ENCODE results near the gene EXOC3L4. TPM values are rescaled to one million over a fixed set of nuclear protein-coding genes. Genes with fewer than 3 reads are reported as not detected.

Gene EXOC3L4
- total and polyA plus RNA-seq, 4 experiments from 2014 or later = not detected

- Histone ChIP-seq H3K27ac (ENCODE audit: low read depth, low read length) (no peak overlapping the region), H3K4me1 (ENCODE audit: insufficient read depth, low read length) (peaks cover 5% of the 10 kb centered on the region), H3K27me3 (ENCODE audit: insufficient read depth, low read length) (peaks cover 8% of the 10 kb centered on the region), H3K9me3 (ENCODE audit: control insufficient read depth in 1 of 2, low read length in 2 of 2) (no peaks in the 10 kb centered on the region), H3K4me3 (ENCODE audit: low read length in 2 of 2) (no peak overlapping the region), H3K36me3 (ENCODE audit: insufficient read depth, low read length) (no peaks in the 10 kb centered on the region)
- H3K9me3 Mint-ChIP-seq = peaks cover 0 to 1% (median 0%) of the 10 kb centered on the region in 8 donors
- intact Hi-C loops (cut with micrococcal nuclease) = no loop called here
- no peaks in the 10 kb centered on the region for H3K36me3 Mint-ChIP-seq
- H3K4me1 Mint-ChIP-seq = peaks cover 0 to 11% (median 5%) of the 10 kb centered on the region in 4 donors
- ChIA-PET CTCF (ENCODE audit: partially characterized antibody) (no interaction called here), POLR2A (ENCODE audit: partially characterized antibody) (no interaction called here)
- no peak for DNase-seq
- H3K27ac Mint-ChIP-seq = no peak overlapping the region
- H3K27me3 Mint-ChIP-seq = peaks cover 15 to 17% of the 10 kb centered on the region in 2 donors
- H3K4me3 Mint-ChIP-seq = no peak overlapping the region
Measured at GRCh38 chr14:103099733-103100280, 5.3 kb downstream of the EXOC3L4 start.

GRCh38 chr14:103100281-103101121, 6.0 kb downstream of the EXOC3L4 start:
- intact Hi-C loops (cut with micrococcal nuclease) = no loop called here
- peaks cover 0 to 1% (median 0%) of the 10 kb centered on the region in 8 donors for H3K9me3 Mint-ChIP-seq

GRCh38 chr14:103101257-103101962, 6.9 kb downstream of the EXOC3L4 start:
- Mint-ChIP-seq H3K36me3 (no peaks in the 10 kb centered on the region), H3K27me3 (peaks cover 20 to 25% of the 10 kb centered on the region in 2 donors), H3K4me3 (peak overlapping the region in 1 of 8 donors; percentile 59), H3K4me1 (peaks cover 4 to 21% (median 11%) of the 10 kb centered on the region in 4 donors), H3K9me3 (peaks cover 0 to 1% (median 0%) of the 10 kb centered on the region in 8 donors), H3K27ac (no peak overlapping the region)
- DNase-seq = no peak
- Histone ChIP-seq H3K36me3 (ENCODE audit: insufficient read depth, low read length) (no peaks in the 10 kb centered on the region), H3K27me3 (ENCODE audit: insufficient read depth, low read length) (peaks cover 8% of the 10 kb centered on the region), H3K4me3 (ENCODE audit: low read length in 2 of 2) (no peak overlapping the region), H3K4me1 (ENCODE audit: insufficient read depth, low read length) (peaks cover 13% of the 10 kb centered on the region), H3K9me3 (ENCODE audit: control insufficient read depth in 1 of 2, low read length in 2 of 2) (no peaks in the 10 kb centered on the region), H3K27ac (ENCODE audit: low read depth, low read length) (no peak overlapping the region)
- ChIA-PET CTCF (ENCODE audit: partially characterized antibody) (interaction anchor here (0.9 to 1.2 kb wide), 3 partner anchors 7 to 13 kb away, joined by 3 read pairs; no protein-coding TSS in a partner anchor), POLR2A (ENCODE audit: partially characterized antibody) (no interaction called here)
- intact Hi-C loops (cut with micrococcal nuclease) = no loop called here

More at GRCh38 chr14:103100281-103101121, 6.0 kb downstream of the EXOC3L4 start:
- peaks cover 12% of the 10 kb centered on the region for H3K4me1 ChIP-seq (ENCODE audit: insufficient read depth, low read length)
- no peak overlapping the region for H3K27ac ChIP-seq (ENCODE audit: low read depth, low read length)
- DNase-seq = no peak
- CTCF ChIA-PET (ENCODE audit: partially characterized antibody) = interaction anchor here (0.9 to 1.2 kb wide), 3 partner anchors 8 to 14 kb away, joined by 3 read pairs; no protein-coding TSS in a partner anchor
- peaks cover 8% of the 10 kb centered on the region for H3K27me3 ChIP-seq (ENCODE audit: insufficient read depth, low read length)
- no peaks in the 10 kb centered on the region for H3K36me3 ChIP-seq (ENCODE audit: insufficient read depth, low read length)
- Mint-ChIP-seq H3K27ac (peak overlapping the region in 1 of 7 donors; percentile 19), H3K27me3 (peaks cover 20 to 22% of the 10 kb centered on the region in 2 donors), H3K4me3 (no peak overlapping the region), H3K36me3 (no peaks in the 10 kb centered on the region), H3K4me1 (peaks cover 4 to 18% (median 10%) of the 10 kb centered on the region in 4 donors)
- POLR2A ChIA-PET (ENCODE audit: partially characterized antibody) = no interaction called here
- H3K9me3 ChIP-seq (ENCODE audit: control insufficient read depth in 1 of 2, low read length in 2 of 2) = no peaks in the 10 kb centered on the region
- no peak overlapping the region for H3K4me3 ChIP-seq (ENCODE audit: low read length in 2 of 2)

GRCh38 chr14:103101963-103102688, 7.6 kb downstream of the EXOC3L4 start:
- Mint-ChIP-seq H3K36me3 (no peaks in the 10 kb centered on the region), H3K27ac (no peak overlapping the region), H3K4me1 (peaks cover 4 to 21% (median 11%) of the 10 kb centered on the region in 4 donors), H3K9me3 (peaks cover 0 to 1% (median 0%) of the 10 kb centered on the region in 8 donors), H3K27me3 (peaks cover 20% of the 10 kb centered on the region in 2 donors), H3K4me3 (no peak overlapping the region)
- Histone ChIP-seq H3K27me3 (ENCODE audit: insufficient read depth, low read length) (peaks cover 8% of the 10 kb centered on the region), H3K27ac (ENCODE audit: low read depth, low read length) (no peak overlapping the region), H3K4me1 (ENCODE audit: insufficient read depth, low read length) (peaks cover 13% of the 10 kb centered on the region), H3K36me3 (ENCODE audit: insufficient read depth, low read length) (no peaks in the 10 kb centered on the region), H3K4me3 (ENCODE audit: low read length in 2 of 2) (no peak overlapping the region), H3K9me3 (ENCODE audit: control insufficient read depth in 1 of 2, low read length in 2 of 2) (no peaks in the 10 kb centered on the region)
- ChIA-PET CTCF (ENCODE audit: partially characterized antibody) (interaction anchor here (1.2 kb wide), 1 partner anchor 10 kb away, joined by 3 read pairs; no protein-coding TSS in a partner anchor), POLR2A (ENCODE audit: partially characterized antibody) (no interaction called here)
- intact Hi-C loops (cut with micrococcal nuclease) = no loop called here
- DNase-seq = no peak

DNA sequence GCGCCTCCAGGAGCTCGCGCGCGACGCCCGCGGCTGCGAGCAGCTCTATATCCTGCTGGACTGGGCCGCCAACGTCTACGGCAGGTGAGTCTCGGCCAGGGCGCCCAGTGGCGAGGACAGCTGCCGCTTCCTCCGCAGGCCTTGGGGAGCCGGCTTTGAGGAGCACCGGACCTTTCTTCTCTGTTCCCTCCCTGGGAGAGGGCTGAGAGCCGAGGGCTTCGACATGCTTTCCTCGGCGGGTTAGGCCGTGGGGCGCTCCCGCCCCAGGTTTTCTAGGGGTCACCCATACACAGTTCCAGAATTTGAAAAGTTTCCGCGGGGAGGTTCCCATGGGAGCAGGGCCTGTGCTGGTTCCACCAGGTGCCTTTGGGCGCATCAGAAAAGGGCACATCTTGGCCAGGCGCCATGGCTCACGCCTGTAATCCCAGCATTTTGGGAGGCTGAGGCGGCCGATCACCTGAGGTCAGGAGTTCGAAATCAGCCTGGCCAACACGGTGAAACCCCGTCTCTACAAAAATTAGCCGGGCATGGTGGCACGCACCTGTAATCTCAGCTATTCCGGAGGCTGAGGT, 8.2 kb downstream of the EXOC3L4 start:
- Histone ChIP-seq H3K4me3 (ENCODE audit: low read length in 2 of 2) (no peak overlapping the region), H3K9me3 (ENCODE audit: control insufficient read depth in 1 of 2, low read length in 2 of 2) (no peaks in the 10 kb centered on the region), H3K36me3 (ENCODE audit: insufficient read depth, low read length) (no peaks in the 10 kb centered on the region), H3K27me3 (ENCODE audit: insufficient read depth, low read length) (peaks cover 8% of the 10 kb centered on the region), H3K27ac (ENCODE audit: low read depth, low read length) (no peak overlapping the region), H3K4me1 (ENCODE audit: insufficient read depth, low read length) (peaks cover 13% of the 10 kb centered on the region)
- intact Hi-C loops (cut with micrococcal nuclease) = no loop called here
- POLR2A ChIA-PET (ENCODE audit: partially characterized antibody) = no interaction called here
- Mint-ChIP-seq H3K4me3 (no peak overlapping the region), H3K4me1 (peaks cover 4 to 21% (median 11%) of the 10 kb centered on the region in 4 donors), H3K27me3 (peaks cover 17 to 20% of the 10 kb centered on the region in 2 donors), H3K27ac (no peak overlapping the region), H3K36me3 (no peaks in the 10 kb centered on the region), H3K9me3 (peaks cover 0 to 1% (median 0%) of the 10 kb centered on the region in 8 donors)
- CTCF ChIA-PET (ENCODE audit: partially characterized antibody) = interaction anchor here (1.0 to 4.3 kb wide), 2 partner anchors 37 to 189 kb away, joined by 3 to 54 read pairs; no protein-coding TSS in a partner anchor
- no peak for DNase-seq

DNA sequence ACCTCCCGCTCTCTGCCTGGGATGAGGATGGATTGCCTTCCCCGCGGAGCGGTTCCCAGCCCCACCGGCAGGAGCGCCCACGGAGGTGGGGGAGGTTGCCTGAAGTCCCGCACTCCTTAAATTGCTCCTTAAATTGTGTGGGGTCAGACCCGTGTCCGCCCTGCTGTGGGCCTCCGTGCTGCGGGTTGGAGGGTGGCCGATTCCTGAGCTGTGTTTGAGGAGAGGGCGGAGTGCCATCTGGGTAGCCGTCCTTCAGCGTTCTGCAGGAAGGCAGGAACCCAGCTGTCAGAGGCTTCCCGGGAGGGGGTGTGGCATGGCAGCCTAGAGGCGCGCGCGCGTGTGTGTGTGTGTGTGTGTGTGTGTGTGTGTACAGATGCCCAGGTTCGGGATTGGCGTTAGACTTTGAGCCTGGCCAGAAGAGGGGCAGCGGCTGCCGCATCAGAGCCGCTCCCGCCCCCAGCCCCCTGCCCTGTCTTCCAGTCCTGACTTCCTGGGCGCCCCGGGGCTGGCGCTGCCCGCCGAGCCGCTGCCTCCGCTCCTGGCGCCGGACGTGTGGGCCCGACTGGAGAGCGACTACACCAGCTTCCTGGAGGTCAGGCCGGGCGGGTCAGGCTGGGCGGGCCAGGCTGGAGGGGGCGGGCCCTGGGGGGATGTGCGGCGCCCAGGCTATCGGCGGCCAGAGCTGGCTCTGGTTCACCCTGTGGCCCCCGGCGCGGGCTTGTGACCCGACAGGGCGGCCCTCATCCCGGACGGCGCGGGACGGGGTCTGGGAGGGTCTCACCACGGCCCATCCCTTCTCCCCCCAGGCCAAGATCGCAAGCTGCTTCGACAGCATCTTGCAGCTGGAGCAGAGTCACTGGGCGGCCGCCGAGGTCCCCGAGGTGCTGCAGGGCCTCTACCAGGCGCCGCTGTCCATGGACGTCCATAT, 9.2 kb downstream of the EXOC3L4 start:
- CTCF ChIA-PET (ENCODE audit: partially characterized antibody) = interaction anchor here (0.9 to 4.3 kb wide), 13 partner anchors 8 to 443 kb away, joined by 3 to 54 read pairs (median 5); partner anchors contain the start of gene EXOC3L4
- intact Hi-C loops (cut with micrococcal nuclease) = no loop called here
- Histone ChIP-seq H3K27me3 (ENCODE audit: insufficient read depth, low read length) (peaks cover 8% of the 10 kb centered on the region), H3K4me1 (ENCODE audit: insufficient read depth, low read length) (peaks cover 13% of the 10 kb centered on the region), H3K27ac (ENCODE audit: low read depth, low read length) (no peak overlapping the region), H3K36me3 (ENCODE audit: insufficient read depth, low read length) (no peaks in the 10 kb centered on the region), H3K9me3 (ENCODE audit: control insufficient read depth in 1 of 2, low read length in 2 of 2) (no peaks in the 10 kb centered on the region), H3K4me3 (ENCODE audit: low read length in 2 of 2) (no peak overlapping the region)
- peaks cover 4 to 21% (median 11%) of the 10 kb centered on the region in 4 donors for H3K4me1 Mint-ChIP-seq
- H3K36me3 Mint-ChIP-seq = no peaks in the 10 kb centered on the region
- no peak overlapping the region for H3K27ac Mint-ChIP-seq
- POLR2A ChIA-PET (ENCODE audit: partially characterized antibody) = no interaction called here
- DNase-seq = no peak
- H3K4me3 Mint-ChIP-seq = peak overlapping the region in 3 of 8 donors; percentile 17 to 40 (median 23)
- peaks cover 0 to 1% (median 0%) of the 10 kb centered on the region in 8 donors for H3K9me3 Mint-ChIP-seq
- peaks cover 17 to 20% of the 10 kb centered on the region in 2 donors for H3K27me3 Mint-ChIP-seq

Data from CD4-positive, alpha-beta memory T cell (primary cell).